Measurements from ENCODE around the gene AADACL3. TPM values are rescaled to one million over a fixed set of nuclear protein-coding genes. Genes with fewer than 3 reads are reported as not detected.

Gene AADACL3
- total RNA-seq, 2 experiments from 2014 or later: not detected

- POLR2A ChIA-PET: no interaction called here
- no peak for ATAC-seq
Observed at GRCh38 chr1:12774801-12775345, 59.0 kb downstream of the AADACL3 start.

GRCh38 chr1:12775443-12775842 lies 59.5 kb downstream of the AADACL3 start:
- Mint-ChIP-seq H3K4me1 (ENCODE audit: low read depth) (no peaks in the 10 kb centered on the region), H3K27ac (no peak overlapping the region), H3K9me3 (ENCODE audit: insufficient read depth) (no peaks in the 10 kb centered on the region), H3K27me3 (ENCODE audit: low read depth) (peaks cover 5% of the 10 kb centered on the region), H3K36me3 (ENCODE audit: low read depth) (no peaks in the 10 kb centered on the region), H3K4me3 (no peak overlapping the region)
- CTCF ChIA-PET: no interaction called here
- no peak for DNase-seq
- no peak for ATAC-seq
- POLR2A ChIA-PET: no interaction called here

More at GRCh38 chr1:12774801-12775345, 59.0 kb downstream of the AADACL3 start:
- Mint-ChIP-seq H3K27me3 (ENCODE audit: low read depth) (peaks cover 5% of the 10 kb centered on the region), H3K27ac (no peak overlapping the region), H3K36me3 (ENCODE audit: low read depth) (no peaks in the 10 kb centered on the region), H3K4me3 (no peak overlapping the region), H3K9me3 (ENCODE audit: insufficient read depth) (no peaks in the 10 kb centered on the region), H3K4me1 (ENCODE audit: low read depth) (no peaks in the 10 kb centered on the region)
- CTCF ChIA-PET: no interaction called here
- DNase-seq: no peak

DNA sequence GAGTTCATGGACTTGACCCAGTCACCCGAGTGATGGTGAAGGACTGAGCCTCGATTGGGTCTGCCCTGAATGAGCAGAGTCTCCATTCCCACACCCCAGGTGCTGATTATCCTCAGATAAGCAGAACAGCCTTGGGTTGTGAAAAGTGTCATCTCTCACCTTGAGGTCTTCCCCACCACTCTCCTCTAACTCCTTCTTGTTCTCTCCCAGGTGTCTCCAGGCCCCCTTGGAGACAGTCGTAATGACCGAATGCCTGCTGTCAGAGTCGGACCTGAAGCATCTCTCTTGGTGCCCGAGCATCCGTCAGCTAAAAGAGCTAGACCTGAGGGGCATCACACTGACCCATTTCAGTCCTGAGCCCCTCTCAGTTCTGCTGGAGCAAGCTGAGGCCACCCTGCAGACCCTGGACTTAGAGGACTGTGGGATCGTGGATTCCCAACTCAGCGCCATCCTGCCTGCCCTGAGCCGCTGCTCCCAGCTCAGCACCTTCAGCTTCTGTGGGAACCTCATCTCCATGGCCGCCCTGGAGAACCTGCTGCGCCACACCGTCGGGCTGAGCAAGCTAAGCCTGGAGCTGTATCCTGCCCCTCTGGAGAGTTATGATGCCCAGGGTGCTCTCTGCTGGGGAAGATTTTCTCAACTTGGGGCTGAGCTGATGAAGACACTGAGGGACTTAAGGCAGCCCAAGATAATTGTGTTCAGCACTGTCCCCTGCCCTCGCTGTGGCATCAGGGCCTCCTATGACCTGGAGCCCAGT lies 61.1 kb downstream of the AADACL3 start:
- Mint-ChIP-seq H3K4me3 (no peak overlapping the region), H3K9me3 (ENCODE audit: insufficient read depth) (no peaks in the 10 kb centered on the region), H3K4me1 (ENCODE audit: low read depth) (no peaks in the 10 kb centered on the region), H3K27me3 (ENCODE audit: low read depth) (peaks cover 5% of the 10 kb centered on the region), H3K27ac (no peak overlapping the region), H3K36me3 (ENCODE audit: low read depth) (no peaks in the 10 kb centered on the region)
- ATAC-seq (no peak), DNase-seq (no peak)
- CTCF ChIA-PET: no interaction called here
- POLR2A ChIA-PET: no interaction called here

Other genes with a start within 250 kb of the AADACL3 start
- gene DHRS3, start 97.9 kb upstream of the AADACL3 start, total RNA-seq: 10 to 100 TPM; 86.8 to 89.5 TPM
- gene AADACL4, start 72.0 kb upstream of the AADACL3 start, total RNA-seq: not detected
- gene CFAP107, start 30.1 kb downstream of the AADACL3 start, total RNA-seq: not detected
- not detected for gene PRAMEF12, start 57.6 kb downstream of the AADACL3 start, total RNA-seq
- not detected for gene PRAMEF1, start 75.3 kb downstream of the AADACL3 start, total RNA-seq
- not detected for gene PRAMEF11, start 115.3 kb downstream of the AADACL3 start, total RNA-seq
- not detected for gene HNRNPCL1, start 132.6 kb downstream of the AADACL3 start, total RNA-seq
- not detected for gene PRAMEF2, start 141.0 kb downstream of the AADACL3 start, total RNA-seq
- gene PRAMEF4, start 170.1 kb downstream of the AADACL3 start, total RNA-seq: not detected
- gene PRAMEF10, start 182.2 kb downstream of the AADACL3 start, total RNA-seq: not detected
- gene PRAMEF7, start 200.5 kb downstream of the AADACL3 start, total RNA-seq: not detected
- gene PRAMEF6, start 231.5 kb downstream of the AADACL3 start, total RNA-seq: not detected